Neural crest cell (in vitro differentiated cells): Measurements from ENCODE around the gene RAB3C. TPM values are rescaled to one million over a fixed set of nuclear protein-coding genes. Genes with fewer than 3 reads are reported as not detected.
"Not testable (repeated sequence)": the region's sequence is repeated elsewhere in the genome, so short reads cannot be mapped to it uniquely, and the experiment has no call there.

ENCODE experiments used
- DNase-seq: peaks from one replicate; pipeline ENCODE4 v3.0.0; 2021; ENCODE audit warnings: low read depth, mixed read lengths, low spot score
- H3K27ac Mint-ChIP-seq: one replicate; pipeline ENCODE4 v1.8.0; 2021; ENCODE audit warnings: mild to moderate bottlenecking, mixed read lengths; ENCODE audit not compliant: unreplicated experiment
- H3K27me3 Mint-ChIP-seq: 2 replicates; pipeline ENCODE4 v1.8.0; 2021; ENCODE audit warnings: low read depth, mild to moderate bottlenecking, mixed read lengths
- H3K36me3 Mint-ChIP-seq: 2 replicates; pipeline ENCODE4 v1.8.0; 2021; ENCODE audit warnings: low read depth, mild to moderate bottlenecking, mixed read lengths
- H3K4me1 Mint-ChIP-seq: 2 replicates; pipeline ENCODE4 v1.8.0; 2021; ENCODE audit warnings: mixed read lengths
- H3K4me3 Mint-ChIP-seq: one replicate; pipeline ENCODE4 v1.8.0; 2021; ENCODE audit warnings: mild to moderate bottlenecking, mixed read lengths
- H3K9me3 Mint-ChIP-seq: 2 replicates; pipeline ENCODE4 v1.8.0; 2021; ENCODE audit warnings: mixed read lengths
- CTCF ChIP-seq: fragments of 200-600 bp; sonication (generic); conservative IDR thresholded peaks from 2 replicates; pipeline ENCODE4 v1.5.0; 2021; ENCODE audit warnings: antibody characterized with exemption, mild to moderate bottlenecking
- total RNA-seq: library from RNA; stranded (reverse); gene quantifications from 2 replicates; pipeline ENCODE4 v1.2.1, GENCODE V29; 2021

RAB3C gene
- total RNA-seq, 1 donor from 2014 or later: 13.6 TPM

- H3K4me3 Mint-ChIP-seq: no peak overlapping the region
- no peak for DNase-seq
- no peak for TF ChIP-seq CTCF
- no peaks in the 10 kb centered on the region for H3K27me3 Mint-ChIP-seq
- no peaks in the 10 kb centered on the region for H3K4me1 Mint-ChIP-seq
- H3K27ac Mint-ChIP-seq: no peak overlapping the region
- H3K9me3 Mint-ChIP-seq: no peaks in the 10 kb centered on the region
- H3K36me3 Mint-ChIP-seq: no peaks in the 10 kb centered on the region
Measured at GRCh38 chr5:58687079-58687478, 104.2 kb downstream of the RAB3C start.

- Mint-ChIP-seq H3K4me1 (no peaks in the 10 kb centered on the region), H3K36me3 (no peaks in the 10 kb centered on the region), H3K27ac (no peak overlapping the region), H3K4me3 (no peak overlapping the region), H3K9me3 (no peaks in the 10 kb centered on the region), H3K27me3 (no peaks in the 10 kb centered on the region)
- no peak for DNase-seq
- TF ChIP-seq CTCF: no peak
Measured at GRCh38 chr5:58687595-58687994, 104.7 kb downstream of the RAB3C start.

GRCh38 chr5:58699088-58699761, 116.3 kb downstream of the RAB3C start:
- not testable (repeated sequence) for H3K27ac Mint-ChIP-seq, H3K27me3 Mint-ChIP-seq, H3K4me1 Mint-ChIP-seq, H3K4me3 Mint-ChIP-seq, DNase-seq
- Mint-ChIP-seq H3K9me3 (peaks cover 18% of the 10 kb centered on the region), H3K36me3 (peaks cover 27% of the 10 kb centered on the region)

- peaks cover 27% of the 10 kb centered on the region for H3K36me3 Mint-ChIP-seq
Measured at GRCh38 chr5:58699762-58700118, 116.9 kb downstream of the RAB3C start.

GRCh38 chr5:58703925-58704555, 121.2 kb downstream of the RAB3C start:
- Mint-ChIP-seq H3K4me1 (no peaks in the 10 kb centered on the region), H3K27ac (no peak overlapping the region), H3K9me3 (peaks cover under 1% of the 10 kb centered on the region), H3K27me3 (no peaks in the 10 kb centered on the region), H3K36me3 (peaks cover under 1% of the 10 kb centered on the region), H3K4me3 (no peak overlapping the region)
- TF ChIP-seq CTCF: no peak
- DNase-seq: no peak

More at GRCh38 chr5:58699762-58700118, 116.9 kb downstream of the RAB3C start:
- TF ChIP-seq CTCF: no peak
- H3K27ac Mint-ChIP-seq: no peak overlapping the region
- H3K27me3 Mint-ChIP-seq: no peaks in the 10 kb centered on the region
- no peaks in the 10 kb centered on the region for H3K4me1 Mint-ChIP-seq
- no peak overlapping the region for H3K4me3 Mint-ChIP-seq
- H3K9me3 Mint-ChIP-seq: peaks cover 18% of the 10 kb centered on the region
- DNase-seq: no peak

- no peak for TF ChIP-seq CTCF
- no peaks in the 10 kb centered on the region for H3K4me1 Mint-ChIP-seq
- H3K4me3 Mint-ChIP-seq: no peak overlapping the region
- no peaks in the 10 kb centered on the region for H3K9me3 Mint-ChIP-seq
- no peak overlapping the region for H3K27ac Mint-ChIP-seq
- DNase-seq: no peak
- H3K27me3 Mint-ChIP-seq: no peaks in the 10 kb centered on the region
- no peaks in the 10 kb centered on the region for H3K36me3 Mint-ChIP-seq
Measured at GRCh38 chr5:58706736-58707135, 123.9 kb downstream of the RAB3C start.
